ENCODE results near the gene BORCS5.
"Not testable (repeated sequence)": the region's sequence is repeated elsewhere in the genome, so short reads cannot be mapped to it uniquely, and the experiment has no call there.

Gene BORCS5

GRCh38 chr12:12408265-12408690, 51.4 kb downstream of the BORCS5 start:
- H2AK5ac ChIP-seq (ENCODE audit: low read length): no peak overlapping the region
- no peaks in the 10 kb centered on the region for H3K27me3 ChIP-seq (ENCODE audit: insufficient read depth, low read length)
- H3K79me1 ChIP-seq (ENCODE audit: low read length): no peaks in the 10 kb centered on the region
- no peak overlapping the region for H3K23ac ChIP-seq (ENCODE audit: low read length)
- H3K4me3 ChIP-seq (ENCODE audit: low read depth, low read length): no peak overlapping the region
- H3K4me2 ChIP-seq (ENCODE audit: low read length): no peak overlapping the region
- no peak overlapping the region for H2AFZ ChIP-seq (ENCODE audit: insufficient read depth, low read length, poor library complexity)
- no CpG with 5 or more reads among the region's 1 CpG for WGBS (ENCODE audit: extremely low coverage, insufficient coverage, insufficient read length)
- H3K79me2 ChIP-seq (ENCODE audit: control insufficient read depth, insufficient read depth, low read length, poor library complexity): no peaks in the 10 kb centered on the region
- no peak overlapping the region for H3K4ac ChIP-seq (ENCODE audit: low read depth, low read length)
- H3K36me3 ChIP-seq (ENCODE audit: control insufficient read depth in 1 of 2, insufficient read depth in 2 of 2, low read length in 2 of 2): no peaks in the 10 kb centered on the region
- H3K14ac ChIP-seq (ENCODE audit: low read length): no peak overlapping the region
- H2BK5ac ChIP-seq (ENCODE audit: low read depth, low read length, poor library complexity): no peak overlapping the region
- H2BK120ac ChIP-seq (ENCODE audit: insufficient read depth, low read length, poor library complexity): no peak overlapping the region
- H3K4me1 ChIP-seq (ENCODE audit: control insufficient read depth in 1 of 2, insufficient read depth in 2 of 2, low read length in 2 of 2): no peaks in the 10 kb centered on the region
- no peak overlapping the region for H3K9ac ChIP-seq (ENCODE audit: low read length)
- no peak for DNase-seq
- no peak overlapping the region for H3K18ac ChIP-seq (ENCODE audit: low read length)
- no peaks in the 10 kb centered on the region for H3K9me3 ChIP-seq (ENCODE audit: insufficient read depth, low read depth, low read length)
- no peak overlapping the region for H2BK12ac ChIP-seq (ENCODE audit: low read length)
- no peak overlapping the region for H4K8ac ChIP-seq (ENCODE audit: low read depth, low read length)
- no peak overlapping the region for H4K12ac ChIP-seq (ENCODE audit: low read depth, low read length)
- no peak overlapping the region for H4K91ac ChIP-seq (ENCODE audit: low read depth, low read length)
- H3K27ac ChIP-seq (ENCODE audit: low read depth, low read length): no peak overlapping the region

DNA sequence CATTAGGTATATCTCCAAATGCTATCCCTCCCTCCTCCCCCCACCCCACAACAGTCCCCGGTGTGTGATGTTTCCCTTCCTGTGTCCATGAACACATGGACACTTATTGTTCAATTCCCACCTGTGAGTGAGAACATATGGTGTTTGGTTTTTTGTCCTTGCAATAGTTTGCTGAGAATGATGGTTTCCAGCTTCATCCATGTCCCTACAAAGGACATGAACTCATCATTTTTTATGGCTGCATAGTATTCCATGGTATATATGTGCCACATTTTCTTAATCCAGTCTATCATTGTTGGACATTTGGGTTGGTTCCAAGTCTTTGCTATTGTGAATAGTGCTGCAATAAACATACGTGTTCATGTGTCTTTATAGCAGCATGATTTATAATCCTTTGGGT, 52.5 kb downstream of the BORCS5 start:
- not testable (repeated sequence) for H2BK12ac ChIP-seq (ENCODE audit: low read length); H3K4ac ChIP-seq (ENCODE audit: low read depth, low read length); DNase-seq; H4K12ac ChIP-seq (ENCODE audit: low read depth, low read length); H3K18ac ChIP-seq (ENCODE audit: low read length); H2BK5ac ChIP-seq (ENCODE audit: low read depth, low read length, poor library complexity); H3K4me1 ChIP-seq (ENCODE audit: control insufficient read depth in 1 of 2, insufficient read depth in 2 of 2, low read length in 2 of 2); H3K9ac ChIP-seq (ENCODE audit: low read length); H3K4me2 ChIP-seq (ENCODE audit: low read length); H3K4me3 ChIP-seq (ENCODE audit: low read depth, low read length); H3K79me1 ChIP-seq (ENCODE audit: low read length); H3K36me3 ChIP-seq (ENCODE audit: control insufficient read depth in 1 of 2, insufficient read depth in 2 of 2, low read length in 2 of 2); H4K91ac ChIP-seq (ENCODE audit: low read depth, low read length); H4K8ac ChIP-seq (ENCODE audit: low read depth, low read length); H3K27ac ChIP-seq (ENCODE audit: low read depth, low read length); H3K79me2 ChIP-seq (ENCODE audit: control insufficient read depth, insufficient read depth, low read length, poor library complexity); H2AK5ac ChIP-seq (ENCODE audit: low read length); H3K9me3 ChIP-seq (ENCODE audit: insufficient read depth, low read depth, low read length); H2BK120ac ChIP-seq (ENCODE audit: insufficient read depth, low read length, poor library complexity); H3K27me3 ChIP-seq (ENCODE audit: insufficient read depth, low read length); H3K23ac ChIP-seq (ENCODE audit: low read length); H3K14ac ChIP-seq (ENCODE audit: low read length); H2AFZ ChIP-seq (ENCODE audit: insufficient read depth, low read length, poor library complexity)
- no CpG with 5 or more reads among the region's 2 CpGs for WGBS (ENCODE audit: extremely low coverage, insufficient coverage, insufficient read length)

GRCh38 chr12:12415886-12416285, 59.0 kb downstream of the BORCS5 start:
- Histone ChIP-seq H3K9me3 (ENCODE audit: insufficient read depth, low read depth, low read length) (no peaks in the 10 kb centered on the region), H3K23ac (ENCODE audit: low read length) (no peak overlapping the region), H3K4me2 (ENCODE audit: low read length) (no peak overlapping the region), H3K14ac (ENCODE audit: low read length) (no peak overlapping the region), H2BK5ac (ENCODE audit: low read depth, low read length, poor library complexity) (no peak overlapping the region), H4K8ac (ENCODE audit: low read depth, low read length) (no peak overlapping the region), H2AK5ac (ENCODE audit: low read length) (no peak overlapping the region), H3K79me2 (ENCODE audit: control insufficient read depth, insufficient read depth, low read length, poor library complexity) (no peaks in the 10 kb centered on the region), H4K91ac (ENCODE audit: low read depth, low read length) (no peak overlapping the region), H3K4me1 (ENCODE audit: control insufficient read depth in 1 of 2, insufficient read depth in 2 of 2, low read length in 2 of 2) (no peaks in the 10 kb centered on the region), H3K4ac (ENCODE audit: low read depth, low read length) (no peak overlapping the region), H2AFZ (ENCODE audit: insufficient read depth, low read length, poor library complexity) (no peak overlapping the region), H3K79me1 (ENCODE audit: low read length) (no peaks in the 10 kb centered on the region), H3K9ac (ENCODE audit: low read length) (no peak overlapping the region), H2BK120ac (ENCODE audit: insufficient read depth, low read length, poor library complexity) (no peak overlapping the region), H4K12ac (ENCODE audit: low read depth, low read length) (no peak overlapping the region), H3K36me3 (ENCODE audit: control insufficient read depth in 1 of 2, insufficient read depth in 2 of 2, low read length in 2 of 2) (no peaks in the 10 kb centered on the region), H2BK12ac (ENCODE audit: low read length) (no peak overlapping the region), H3K4me3 (ENCODE audit: low read depth, low read length) (no peak overlapping the region), H3K27ac (ENCODE audit: low read depth, low read length) (no peak overlapping the region), H3K18ac (ENCODE audit: low read length) (no peak overlapping the region), H3K27me3 (ENCODE audit: insufficient read depth, low read length) (no peaks in the 10 kb centered on the region)
- DNase-seq: no peak
- WGBS (ENCODE audit: extremely low coverage, insufficient coverage, insufficient read length): no CpG with 5 or more reads among the region's 2 CpGs

DNA sequence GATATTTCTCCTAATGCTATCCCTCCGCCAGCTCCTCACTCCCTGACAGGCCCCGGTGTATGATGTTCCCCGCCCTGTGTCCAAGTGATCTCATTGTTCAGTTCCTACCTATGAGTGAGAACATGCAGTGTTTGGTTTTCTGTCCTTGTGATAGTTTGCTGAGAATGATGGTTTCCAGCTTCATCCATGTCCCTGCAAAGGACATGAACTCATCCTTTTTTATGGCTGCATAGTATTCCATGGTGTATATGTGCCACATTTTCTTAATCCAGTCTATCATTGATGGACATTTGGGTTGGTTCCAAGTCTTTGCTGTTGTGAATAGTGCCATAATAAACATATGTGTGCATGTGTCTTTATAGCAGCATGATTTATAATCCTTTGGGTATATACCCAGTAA, 62.3 kb downstream of the BORCS5 start:
- H3K18ac ChIP-seq (ENCODE audit: low read length); H3K79me1 ChIP-seq (ENCODE audit: low read length); H2BK12ac ChIP-seq (ENCODE audit: low read length); H3K27ac ChIP-seq (ENCODE audit: low read depth, low read length); DNase-seq; H3K36me3 ChIP-seq (ENCODE audit: control insufficient read depth in 1 of 2, insufficient read depth in 2 of 2, low read length in 2 of 2); H3K4me3 ChIP-seq (ENCODE audit: low read depth, low read length); H3K79me2 ChIP-seq (ENCODE audit: control insufficient read depth, insufficient read depth, low read length, poor library complexity); H3K23ac ChIP-seq (ENCODE audit: low read length); H2AK5ac ChIP-seq (ENCODE audit: low read length); H4K91ac ChIP-seq (ENCODE audit: low read depth, low read length); H2BK5ac ChIP-seq (ENCODE audit: low read depth, low read length, poor library complexity); H2BK120ac ChIP-seq (ENCODE audit: insufficient read depth, low read length, poor library complexity); H2AFZ ChIP-seq (ENCODE audit: insufficient read depth, low read length, poor library complexity); H3K27me3 ChIP-seq (ENCODE audit: insufficient read depth, low read length); H4K12ac ChIP-seq (ENCODE audit: low read depth, low read length); H3K9ac ChIP-seq (ENCODE audit: low read length); H3K9me3 ChIP-seq (ENCODE audit: insufficient read depth, low read depth, low read length); H4K8ac ChIP-seq (ENCODE audit: low read depth, low read length); H3K4me2 ChIP-seq (ENCODE audit: low read length); H3K4me1 ChIP-seq (ENCODE audit: control insufficient read depth in 1 of 2, insufficient read depth in 2 of 2, low read length in 2 of 2); H3K14ac ChIP-seq (ENCODE audit: low read length); H3K4ac ChIP-seq (ENCODE audit: low read depth, low read length): not testable (repeated sequence)
- no CpG with 5 or more reads among the region's 3 CpGs for WGBS (ENCODE audit: extremely low coverage, insufficient coverage, insufficient read length)

Measured in trophoblast cell (in vitro differentiated cells and primary cell).